ENCODE results near the gene GIPC3. TPM values are rescaled to one million over a fixed set of nuclear protein-coding genes. Genes with fewer than 3 reads are reported as not detected.
A peak's percentile ranks its signal among the peaks of the same experiment; 100 is the strongest.
"Not testable (repeated sequence)": the region's sequence is repeated elsewhere in the genome, so short reads cannot be mapped to it uniquely, and the experiment has no call there.

The GIPC3 gene
- total RNA-seq, 1 donor from 2014 or later = 0.37 TPM

GRCh38 chr19:3556978-3557460, 28.3 kb upstream of the GIPC3 start:
- peaks cover 36% of the 10 kb centered on the region for H3K4me1 Mint-ChIP-seq
- peak overlapping the region; percentile 95 for H3K27ac Mint-ChIP-seq
- H3K4me3 Mint-ChIP-seq = peak overlapping the region; percentile 100
- H3K36me3 Mint-ChIP-seq (ENCODE audit: low read depth) = peaks cover 17% of the 10 kb centered on the region
- no peaks in the 10 kb centered on the region for H3K27me3 Mint-ChIP-seq
- H3K9me3 Mint-ChIP-seq = no peaks in the 10 kb centered on the region
- DNase-seq = peak; percentile 84
- intact Hi-C loops (cut with micrococcal nuclease) = loop anchor here (1.0 to 5.0 kb wide), 2 partner anchors 15 to 70 kb away; partner anchors contain the start of genes CACTIN and HMG20B

GRCh38 chr19:3557461-3558248, 27.6 kb upstream of the GIPC3 start, which contains the start of gene MFSD12:
Gene MFSD12, minus strand, starts transcription at chr19:3557586. Its CDS starts 183 bp downstream, at chr19:3557403.
- Mint-ChIP-seq H3K36me3 (ENCODE audit: low read depth) (peaks cover 17% of the 10 kb centered on the region), H3K4me3 (peak within 1 kb of the TSS; percentile 100), H3K27me3 (no peaks in the 10 kb centered on the region), H3K4me1 (peaks cover 33% of the 10 kb centered on the region), H3K27ac (peak within 1 kb of the TSS; percentile 95), H3K9me3 (no peaks in the 10 kb centered on the region)
- intact Hi-C loops (cut with micrococcal nuclease) = loop anchor here (1.0 to 5.0 kb wide), 2 partner anchors 15 to 70 kb away; partner anchors contain the start of genes CACTIN and HMG20B
- DNase-seq = peak; percentile 99

- Mint-ChIP-seq H3K9me3 (no peaks in the 10 kb centered on the region), H3K36me3 (ENCODE audit: low read depth) (no peaks in the 10 kb centered on the region), H3K4me1 (no peaks in the 10 kb centered on the region), H3K27ac (no peak overlapping the region), H3K4me3 (no peak overlapping the region), H3K27me3 (no peaks in the 10 kb centered on the region)
- DNase-seq = no peak
- intact Hi-C loops (cut with micrococcal nuclease) = no loop called here
Measured at GRCh38 chr19:3563709-3564524, 21.4 kb upstream of the GIPC3 start.

GRCh38 chr19:3565139-3565538, 20.1 kb upstream of the GIPC3 start:
- no peaks in the 10 kb centered on the region for H3K4me1 Mint-ChIP-seq
- no peak overlapping the region for H3K4me3 Mint-ChIP-seq
- no peak overlapping the region for H3K27ac Mint-ChIP-seq
- DNase-seq = no peak
- H3K36me3 Mint-ChIP-seq (ENCODE audit: low read depth) = no peaks in the 10 kb centered on the region
- intact Hi-C loops (cut with micrococcal nuclease) = no loop called here
- H3K9me3 Mint-ChIP-seq = no peaks in the 10 kb centered on the region
- H3K27me3 Mint-ChIP-seq = no peaks in the 10 kb centered on the region

DNA sequence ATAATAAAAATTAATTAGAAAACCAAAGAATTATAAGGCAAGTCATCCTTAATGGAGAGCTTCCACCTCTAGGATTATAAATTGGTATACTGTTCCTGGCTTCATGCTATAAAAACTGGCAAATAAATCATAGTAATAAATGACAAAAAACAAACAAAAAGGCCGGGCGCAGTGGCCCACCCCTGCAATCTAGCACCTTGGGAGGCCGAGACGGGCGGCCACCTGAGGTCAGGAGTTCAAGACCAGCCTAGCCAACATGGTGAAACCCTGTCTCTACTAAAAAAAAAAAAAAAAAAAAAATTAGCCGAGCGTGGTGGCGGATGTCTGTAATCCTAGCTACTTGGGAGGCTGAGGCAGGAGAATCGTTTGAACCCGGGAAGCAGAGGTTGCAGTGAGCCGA, 15.2 kb upstream of the GIPC3 start:
- intact Hi-C loops (cut with micrococcal nuclease); H3K36me3 Mint-ChIP-seq (ENCODE audit: low read depth); H3K9me3 Mint-ChIP-seq; H3K27ac Mint-ChIP-seq; DNase-seq; H3K27me3 Mint-ChIP-seq; H3K4me3 Mint-ChIP-seq: not testable (repeated sequence)
- peaks cover 11% of the 10 kb centered on the region for H3K4me1 Mint-ChIP-seq

DNA sequence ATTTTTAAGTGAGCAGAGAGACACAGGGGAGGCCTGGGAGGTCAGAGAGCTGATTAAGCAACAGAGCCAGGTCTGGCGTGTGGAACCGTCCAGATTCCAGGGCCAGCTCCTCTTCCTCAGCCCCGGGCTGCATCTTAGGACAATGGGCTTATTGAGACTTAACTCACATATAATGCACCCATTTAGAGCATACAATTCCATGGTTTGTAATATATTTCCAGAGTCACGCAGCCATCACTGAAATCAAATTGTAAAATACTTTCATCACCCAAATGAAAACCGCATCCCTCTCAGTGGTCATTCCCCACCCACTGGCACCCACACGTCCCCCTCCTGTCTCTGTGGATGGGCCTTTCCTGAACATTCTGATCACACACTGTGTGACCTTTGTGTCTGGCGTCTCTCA, 14.7 kb upstream of the GIPC3 start:
- no peak for DNase-seq
- Mint-ChIP-seq H3K36me3 (ENCODE audit: low read depth) (peaks cover 11% of the 10 kb centered on the region), H3K4me1 (peaks cover 11% of the 10 kb centered on the region), H3K27ac (no peak overlapping the region), H3K4me3 (peak overlapping the region; percentile 20), H3K9me3 (no peaks in the 10 kb centered on the region), H3K27me3 (no peaks in the 10 kb centered on the region)
- intact Hi-C loops (cut with micrococcal nuclease) = no loop called here

DNA sequence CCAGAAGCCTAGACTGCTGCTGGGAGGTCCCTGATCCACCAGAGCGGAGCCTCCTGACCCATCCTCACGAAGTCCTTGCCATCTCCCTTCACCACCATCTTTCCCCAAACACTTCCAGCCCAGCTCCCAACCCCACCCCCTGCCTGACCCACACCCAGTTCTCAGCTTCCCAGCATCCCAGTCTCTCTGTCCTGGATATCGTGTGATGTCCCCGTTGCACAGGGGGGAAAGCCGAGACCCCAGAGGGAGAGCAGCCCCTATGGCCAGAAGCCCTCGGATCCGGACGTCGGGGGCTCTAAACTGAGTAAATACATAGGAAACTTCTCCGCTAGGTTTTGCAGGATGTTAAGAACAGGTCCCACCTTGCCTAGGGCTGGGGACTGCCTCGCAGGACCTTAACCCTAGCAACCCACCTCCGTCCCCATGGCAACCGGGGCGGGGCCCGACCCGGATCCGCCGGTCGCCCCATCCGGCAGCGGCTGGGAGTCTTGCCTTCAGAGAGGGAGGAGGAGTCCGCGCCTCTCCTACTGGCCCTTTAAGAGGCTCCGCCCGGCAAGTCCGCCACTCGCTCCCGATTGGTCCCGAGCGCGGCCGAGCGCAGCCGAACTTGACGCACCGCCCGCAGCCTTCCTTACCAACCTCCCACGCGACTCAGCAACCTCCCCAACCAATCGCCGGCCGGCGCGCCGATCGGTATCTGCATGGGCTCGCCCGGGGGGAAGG, 13.0 kb upstream of the GIPC3 start:
- Mint-ChIP-seq H3K4me1 (peaks cover 11% of the 10 kb centered on the region), H3K27me3 (no peaks in the 10 kb centered on the region), H3K36me3 (ENCODE audit: low read depth) (peaks cover 14% of the 10 kb centered on the region), H3K4me3 (peak overlapping the region; percentile 83), H3K27ac (peak overlapping the region; percentile 81), H3K9me3 (no peaks in the 10 kb centered on the region)
- intact Hi-C loops (cut with micrococcal nuclease) = loop anchor here (1.0 to 2.0 kb wide), 3 partner anchors 15 to 189 kb away; partner anchors contain the start of genes APBA3, CACTIN and MFSD12
- DNase-seq = peak; percentile 99

DNA sequence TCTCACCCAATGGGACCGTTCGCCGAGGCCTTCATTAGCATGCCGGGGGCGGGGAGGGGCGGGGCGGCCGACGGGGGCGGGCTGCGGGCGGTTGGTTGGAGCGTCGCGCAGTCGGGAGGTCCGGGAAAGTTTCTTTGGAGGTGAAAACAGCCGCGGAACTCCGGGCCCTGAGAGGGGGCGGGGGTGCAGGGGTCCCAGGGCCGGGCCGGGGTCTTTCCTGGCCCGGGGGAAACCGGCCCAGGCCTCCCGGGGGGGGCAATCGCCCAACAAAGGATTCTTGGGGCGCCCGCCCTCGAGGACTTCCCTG, 12.5 kb upstream of the GIPC3 start, which contains the start of gene HMG20B:
Gene HMG20B, plus strand, starts transcription at position 90 of the 307 bp plus-strand sequence. CDS start 366 bp downstream, outside the sequence.
- no peaks in the 10 kb centered on the region for H3K9me3 Mint-ChIP-seq
- H3K4me3 Mint-ChIP-seq = peak within 1 kb of the TSS; percentile 83
- intact Hi-C loops (cut with micrococcal nuclease) = loop anchor here (1.0 to 2.0 kb wide), 3 partner anchors 16 to 188 kb away; partner anchors contain the start of genes APBA3, CACTIN and MFSD12
- H3K27me3 Mint-ChIP-seq = no peaks in the 10 kb centered on the region
- H3K27ac Mint-ChIP-seq = peak within 1 kb of the TSS; percentile 81
- no peak for DNase-seq
- peaks cover 11% of the 10 kb centered on the region for H3K4me1 Mint-ChIP-seq
- H3K36me3 Mint-ChIP-seq (ENCODE audit: low read depth) = peaks cover 14% of the 10 kb centered on the region

DNA sequence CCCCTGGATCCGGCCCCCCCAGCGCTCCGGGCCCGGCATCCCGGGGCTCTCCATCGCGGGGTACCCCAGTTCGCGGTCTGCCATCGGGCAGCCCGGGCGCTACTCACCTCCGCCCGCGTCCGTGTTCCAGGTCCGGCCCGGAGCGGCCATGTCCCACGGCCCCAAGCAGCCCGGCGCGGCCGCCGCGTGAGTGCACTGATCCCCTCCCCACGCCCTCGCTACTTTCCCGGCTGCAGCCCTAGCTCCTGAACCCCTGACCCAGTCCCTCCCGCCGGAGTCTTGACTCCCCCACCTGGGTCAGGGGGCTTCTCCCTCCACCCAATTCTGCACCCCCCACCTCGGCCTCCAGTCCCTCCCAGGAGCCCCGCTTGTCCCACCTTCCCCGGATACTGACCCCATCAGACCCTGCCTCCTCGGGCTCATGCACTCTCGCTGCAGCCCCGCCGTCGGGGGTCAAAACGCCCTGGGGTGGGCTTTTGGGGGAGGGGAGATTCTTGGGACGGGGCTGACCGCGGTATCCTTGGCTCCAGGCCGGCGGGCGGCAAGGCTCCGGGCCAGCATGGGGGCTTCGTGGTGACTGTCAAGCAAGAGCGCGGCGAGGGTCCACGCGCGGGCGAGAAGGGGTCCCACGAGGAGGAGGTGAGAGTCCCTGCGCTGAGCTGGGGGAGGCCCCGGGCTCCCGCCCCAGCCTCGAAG, 12.0 kb upstream of the GIPC3 start:
- Mint-ChIP-seq H3K4me1 (peaks cover 11% of the 10 kb centered on the region), H3K36me3 (ENCODE audit: low read depth) (peaks cover 14% of the 10 kb centered on the region), H3K9me3 (no peaks in the 10 kb centered on the region), H3K4me3 (peak overlapping the region; percentile 83), H3K27ac (peak overlapping the region; percentile 79), H3K27me3 (no peaks in the 10 kb centered on the region)
- DNase-seq = no peak
- intact Hi-C loops (cut with micrococcal nuclease) = loop anchor here (2.0 kb wide), 2 partner anchors 53 to 187 kb away; partner anchors contain the start of genes APBA3 and CACTIN

DNA sequence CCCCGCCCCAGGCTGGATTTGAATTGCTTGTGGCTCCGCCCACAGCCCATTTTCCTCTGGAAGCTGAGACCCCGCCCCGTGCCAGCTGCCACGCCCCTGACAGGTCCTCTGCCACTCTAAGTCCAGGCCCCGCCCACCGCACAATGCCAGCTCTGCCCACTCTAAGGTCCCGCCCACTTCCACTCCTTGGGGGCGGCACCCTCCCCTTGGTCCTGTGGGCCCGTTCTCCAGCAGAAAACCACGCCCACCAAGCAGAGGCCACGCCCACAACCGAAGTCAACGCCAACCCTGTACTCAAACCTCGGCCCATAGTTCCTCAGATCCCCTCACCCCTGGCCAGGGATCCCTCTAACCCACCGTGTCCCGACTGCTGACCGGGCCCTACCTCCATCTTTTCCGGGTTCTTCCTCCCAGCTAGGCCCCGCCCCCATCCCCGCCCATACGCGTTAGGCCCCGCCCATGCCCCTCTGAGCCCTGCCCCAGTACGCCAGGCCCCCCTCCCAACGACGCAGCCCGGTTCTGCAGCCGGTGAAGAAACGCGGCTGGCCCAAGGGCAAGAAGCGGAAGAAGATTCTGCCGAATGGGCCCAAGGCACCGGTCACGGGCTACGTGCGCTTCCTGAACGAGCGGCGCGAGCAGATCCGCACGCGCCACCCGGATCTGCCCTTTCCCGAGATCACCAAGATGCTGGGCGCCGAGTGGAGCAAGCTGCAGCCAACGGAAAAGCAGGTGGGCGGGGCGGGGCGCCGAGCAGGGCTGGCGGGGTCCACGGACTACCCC, 11.2 kb upstream of the GIPC3 start:
- peaks cover 16% of the 10 kb centered on the region for H3K36me3 Mint-ChIP-seq (ENCODE audit: low read depth)
- peak overlapping the region; percentile 79 for H3K27ac Mint-ChIP-seq
- no peaks in the 10 kb centered on the region for H3K27me3 Mint-ChIP-seq
- DNase-seq = peak; percentile 97
- intact Hi-C loops (cut with micrococcal nuclease) = loop anchor here (2.0 kb wide), 2 partner anchors 53 to 187 kb away; partner anchors contain the start of genes APBA3 and CACTIN
- peak overlapping the region; percentile 83 for H3K4me3 Mint-ChIP-seq
- H3K4me1 Mint-ChIP-seq = peaks cover 11% of the 10 kb centered on the region
- H3K9me3 Mint-ChIP-seq = no peaks in the 10 kb centered on the region

DNA sequence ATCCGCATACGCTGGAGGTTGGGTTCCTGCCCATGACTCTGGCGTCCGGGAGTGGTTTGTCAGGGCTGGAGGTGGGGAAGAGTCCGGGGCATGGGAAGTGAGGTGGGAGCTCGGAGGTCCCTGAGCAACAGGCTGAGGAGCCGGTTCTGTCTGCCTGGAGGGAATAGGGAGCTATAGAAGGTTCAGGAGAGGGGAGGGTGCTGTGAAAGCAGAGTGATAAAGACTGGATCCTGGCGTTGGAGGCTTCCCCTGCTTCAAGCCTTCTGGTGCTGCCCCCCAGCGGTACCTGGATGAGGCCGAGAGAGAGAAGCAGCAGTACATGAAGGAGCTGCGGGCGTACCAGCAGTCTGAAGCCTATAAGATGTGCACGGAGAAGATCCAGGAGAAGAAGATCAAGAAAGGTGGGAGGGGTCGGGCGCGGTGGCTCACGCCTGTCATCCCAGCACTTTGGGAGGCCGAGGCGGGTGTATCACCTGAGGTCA, 10.0 kb upstream of the GIPC3 start:
- peak; percentile 70 for DNase-seq
- H3K4me1 Mint-ChIP-seq = peaks cover 13% of the 10 kb centered on the region
- no peaks in the 10 kb centered on the region for H3K27me3 Mint-ChIP-seq
- H3K9me3 Mint-ChIP-seq = no peaks in the 10 kb centered on the region
- H3K4me3 Mint-ChIP-seq = no peak overlapping the region
- intact Hi-C loops (cut with micrococcal nuclease) = no loop called here
- no peak overlapping the region for H3K27ac Mint-ChIP-seq
- H3K36me3 Mint-ChIP-seq (ENCODE audit: low read depth) = peaks cover 16% of the 10 kb centered on the region
